Aorta (tissue), 4 donors: ENCODE measurements around the gene SALL3. TPM values are rescaled to one million over a fixed set of nuclear protein-coding genes. Genes with fewer than 3 reads are reported as not detected.

ENCODE experiments used
- polyA plus RNA-seq, 2 donors: library from polyadenylated mRNA; stranded (reverse); fragments of 200-250 nt; gene quantifications; one replicate each; pipeline ENCODE4 v1.2.3, GENCODE V29; 2013
- total RNA-seq, 2 donors: library from RNA; stranded (reverse); fragmentation: NEBNext Ultra II Directional; extraction: Animal tissue kit (Norgen Biotek cat#: 25700); gene quantifications; one replicate each; pipeline ENCODE4 v1.2.1, GENCODE V29; 2021
- donor health status: healthy with polysubstance abuse.
- donor health status: Bipolar disorder and iron deficiency.
- donor health status: DM: no; HTN: no; CAD: no.
- donor health status: DM: yes; HTN: yes; CAD: no.

Gene SALL3
- total and polyA plus RNA-seq, 4 donors: 0.06 TPM; not detected in 3

Other genes starting within 250 kb of the SALL3 start
- gene ATP9B, start 89.6 kb downstream of the SALL3 start, total RNA-seq: 10 to 100 TPM; 41.0 to 55.3 TPM
- 10 to 100 TPM in 1 of 2 donors, 1 to 10 TPM in 1; 2.3 to 20.1 TPM for gene ATP9B, start 89.6 kb downstream of the SALL3 start, polyA plus RNA-seq